HL-60 (cell line): ENCODE measurements around the gene GPR52.
"Not testable (repeated sequence)": the region's sequence is repeated elsewhere in the genome, so short reads cannot be mapped to it uniquely, and the experiment has no call there.

ENCODE experiments used
- DNase-seq, 2 experiments: peaks; one replicate each; pipeline ENCODE4 v3.0.0-alpha.2; 2010 to 2020; ENCODE audit warnings: low read depth in 1 of 2, low spot score in 1 of 2
- H3K27ac ChIP-seq: fragments of 250-450 bp; sonication (Bioruptor Pico); replicated peaks from 2 replicates; pipeline ENCODE4 v1.5.1; 2020; ENCODE audit warnings: mild to moderate bottlenecking, moderate library complexity
- H3K27me3 ChIP-seq: fragments of 250-450 bp; sonication (Bioruptor Pico); 2 replicates; pipeline ENCODE4 v1.5.1; 2021; ENCODE audit warnings: mild to moderate bottlenecking, moderate library complexity; ENCODE audit not compliant: insufficient read depth, poor library complexity, severe bottlenecking
- H3K4me3 ChIP-seq: replicated peaks from 2 replicates; pipeline ENCODE4 v1.5.1; 2011; ENCODE audit warnings: mild to moderate bottlenecking, control low read depth, low read length; ENCODE audit not compliant: insufficient read depth
- CTCF ChIP-seq: IDR thresholded peaks from one replicate; pipeline ENCODE4 v1.5.1; 2011; ENCODE audit warnings: low read length, control low read depth, inconsistent platforms; ENCODE audit not compliant: insufficient read depth
- GABPA ChIP-seq: IDR thresholded peaks from 2 replicates; pipeline ENCODE4 v1.6.1; 2012; ENCODE audit warnings: low read depth
- POLR2AphosphoS5 ChIP-seq: IDR thresholded peaks from 2 replicates; pipeline ENCODE4 v1.6.1; 2012; ENCODE audit warnings: low read depth
- REST ChIP-seq: IDR thresholded peaks from 2 replicates; pipeline ENCODE4 v1.6.1; 2012; ENCODE audit warnings: low read depth; ENCODE audit not compliant: insufficient replicate concordance
- SPI1 ChIP-seq: IDR thresholded peaks from 2 replicates; pipeline ENCODE4 v1.6.1; 2012; ENCODE audit warnings: low read depth, mild to moderate bottlenecking, borderline replicate concordance

The GPR52 gene

GRCh38 chr1:174407665-174408064, 40.1 kb upstream of the GPR52 start:
- no peak overlapping the region for H3K27ac ChIP-seq
- no peaks in the 10 kb centered on the region for H3K27me3 ChIP-seq
- TF ChIP-seq SPI1, result no peak
- no peak for TF ChIP-seq REST
- TF ChIP-seq CTCF, result no peak
- TF ChIP-seq POLR2AphosphoS5, result no peak
- TF ChIP-seq GABPA, result no peak
- no peak overlapping the region for H3K4me3 ChIP-seq
- DNase-seq, result no peak

GRCh38 chr1:174408146-174408545, 39.6 kb upstream of the GPR52 start:
- H3K27me3 ChIP-seq, result no peaks in the 10 kb centered on the region
- H3K4me3 ChIP-seq, result no peak overlapping the region
- H3K27ac ChIP-seq, result no peak overlapping the region
- TF ChIP-seq POLR2AphosphoS5 (no peak), REST (no peak), SPI1 (no peak), GABPA (no peak), CTCF (no peak)
- no peak for DNase-seq

GRCh38 chr1:174409801-174410200, 38.0 kb upstream of the GPR52 start:
- not testable (repeated sequence) for H3K27ac ChIP-seq, H3K4me3 ChIP-seq, H3K27me3 ChIP-seq, DNase-seq

GRCh38 chr1:174413632-174414031, 34.1 kb upstream of the GPR52 start:
- no peak for DNase-seq
- no peak overlapping the region for H3K4me3 ChIP-seq
- H3K27me3 ChIP-seq, result no peaks in the 10 kb centered on the region
- TF ChIP-seq POLR2AphosphoS5, result no peak
- TF ChIP-seq REST, result no peak
- TF ChIP-seq SPI1, result no peak
- TF ChIP-seq GABPA, result no peak
- no peak for TF ChIP-seq CTCF
- H3K27ac ChIP-seq, result no peak overlapping the region
